Measurements from ENCODE around the gene LIPN. TPM values are rescaled to one million over a fixed set of nuclear protein-coding genes. Genes with fewer than 3 reads are reported as not detected.

Gene LIPN
- total RNA-seq, 1 experiment from 2014 or later, result not detected

DNA sequence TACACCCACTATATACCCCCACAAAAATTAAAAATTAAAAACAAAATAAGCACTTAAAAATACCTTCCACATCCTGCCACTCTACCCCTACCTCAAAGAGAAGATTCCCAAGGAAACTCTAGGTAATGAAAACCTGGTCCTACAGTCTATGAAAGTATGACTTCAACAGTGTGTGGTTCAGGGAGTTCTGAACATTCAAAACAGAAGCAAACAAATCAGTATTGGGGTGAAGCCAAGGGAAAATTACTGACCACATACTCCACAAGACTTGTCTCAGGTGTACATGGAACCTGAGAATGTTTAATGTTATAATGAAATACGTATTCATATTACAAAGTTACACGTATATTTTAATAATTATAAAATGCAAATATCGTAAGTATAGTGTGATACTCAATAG is 22.4 kb downstream of the LIPN start:
- Histone ChIP-seq H3K4me3 (ENCODE audit: low read depth, low read length, poor library complexity, severe bottlenecking) (no peak overlapping the region), H3K4me1 (ENCODE audit: insufficient read depth, low read length, poor library complexity, severe bottlenecking) (no peaks in the 10 kb centered on the region), H3K27ac (ENCODE audit: low read depth, low read length, poor library complexity, severe bottlenecking) (no peak overlapping the region), H3K36me3 (ENCODE audit: insufficient read depth, low read length, poor library complexity, severe bottlenecking) (no peaks in the 10 kb centered on the region), H3K9me3 (ENCODE audit: low read depth, low read length, poor library complexity, severe bottlenecking) (no peaks in the 10 kb centered on the region), H3K27me3 (replicated peaks; ENCODE audit: insufficient read depth, low read depth, low read length, poor library complexity) (no peaks in the 10 kb centered on the region)
- no TSS peak for BruUV-seq (replicated peaks)
- intact Hi-C loops (cut with micrococcal nuclease; ENCODE audit: unreplicated experiment), result no loop called here
- CTCF ChIA-PET, result no interaction called here
- no peak for DNase-seq (ENCODE audit: low spot score)
- TF ChIP-seq CTCF (conservative IDR thresholded peaks at IDR 0.05; ENCODE audit: low read depth, low read length) (no peak), EZH2 (IDR thresholded peaks at IDR 0.05; ENCODE audit: borderline replicate concordance, low read depth, low read length, poor library complexity, severe bottlenecking) (no peak)
- POLR2A ChIA-PET (ENCODE audit: low non-redundant PET), result no interaction called here

DNA sequence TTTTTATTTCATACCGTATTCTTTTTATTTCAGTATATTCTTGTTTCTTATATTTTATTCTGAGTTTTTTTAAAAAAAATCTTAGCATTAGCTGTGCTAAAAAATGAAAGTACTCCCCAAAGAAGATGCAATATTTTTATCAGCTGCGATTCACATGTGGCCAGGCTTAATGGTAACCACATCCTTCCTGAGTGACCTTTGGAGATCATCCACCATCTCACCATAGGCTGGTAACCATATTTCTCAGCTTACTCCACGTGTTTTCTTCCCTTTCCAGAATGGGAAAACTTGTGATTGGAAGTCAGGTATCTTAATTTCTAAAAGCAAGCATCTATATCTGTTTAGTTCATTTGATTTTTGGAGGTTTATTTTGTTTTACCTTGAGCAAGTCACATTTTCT is 23.9 kb downstream of the LIPN start:
- H3K27ac ChIP-seq (ENCODE audit: low read depth, low read length, poor library complexity, severe bottlenecking), result no peak overlapping the region
- no TSS peak for BruUV-seq (replicated peaks)
- TF ChIP-seq CTCF (conservative IDR thresholded peaks at IDR 0.05; ENCODE audit: low read depth, low read length) (no peak), EZH2 (IDR thresholded peaks at IDR 0.05; ENCODE audit: borderline replicate concordance, low read depth, low read length, poor library complexity, severe bottlenecking) (no peak)
- ChIA-PET CTCF (no interaction called here), POLR2A (ENCODE audit: low non-redundant PET) (no interaction called here)
- H3K4me3 ChIP-seq (ENCODE audit: low read depth, low read length, poor library complexity, severe bottlenecking), result no peak overlapping the region
- H3K9me3 ChIP-seq (ENCODE audit: low read depth, low read length, poor library complexity, severe bottlenecking), result no peaks in the 10 kb centered on the region
- no peaks in the 10 kb centered on the region for H3K27me3 ChIP-seq (replicated peaks; ENCODE audit: insufficient read depth, low read depth, low read length, poor library complexity)
- no peak for DNase-seq (ENCODE audit: low spot score)
- no peaks in the 10 kb centered on the region for H3K36me3 ChIP-seq (ENCODE audit: insufficient read depth, low read length, poor library complexity, severe bottlenecking)
- no peaks in the 10 kb centered on the region for H3K4me1 ChIP-seq (ENCODE audit: insufficient read depth, low read length, poor library complexity, severe bottlenecking)
- intact Hi-C loops (cut with micrococcal nuclease; ENCODE audit: unreplicated experiment), result no loop called here

DNA sequence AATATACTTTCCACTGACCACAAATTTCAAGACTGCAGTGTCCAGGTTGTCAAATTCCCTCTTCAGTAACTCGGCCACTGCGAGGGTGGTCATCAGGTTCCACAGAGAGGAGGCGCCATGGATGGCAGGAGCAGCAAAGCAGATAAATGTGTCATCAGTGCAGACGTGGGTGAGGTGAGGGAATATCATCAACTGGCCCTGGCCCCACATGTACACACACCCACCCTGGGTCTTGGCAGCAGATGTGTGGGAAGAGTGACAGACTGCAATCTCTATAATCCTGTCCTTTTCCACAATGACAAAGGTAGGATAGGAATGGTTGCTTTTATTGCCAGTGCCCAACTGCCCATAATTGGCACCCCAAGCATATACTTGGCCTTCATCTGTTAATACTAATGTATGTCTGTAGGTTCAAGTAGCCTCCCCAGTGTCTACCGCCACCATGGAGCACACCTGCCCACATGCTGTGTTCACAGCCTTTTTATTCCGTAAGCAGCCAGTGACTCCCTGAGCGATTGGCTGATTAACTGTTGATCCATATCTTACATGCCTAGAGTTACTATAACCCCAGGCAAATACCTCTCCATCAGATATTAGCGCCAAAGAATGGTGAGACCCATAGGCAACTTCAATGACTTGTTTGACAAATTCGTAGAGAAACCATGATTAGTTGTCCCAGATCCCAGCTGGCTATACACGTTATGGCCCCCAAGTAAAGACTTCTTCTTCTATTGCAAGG is 26.4 kb downstream of the LIPN start:
- no peaks in the 10 kb centered on the region for H3K36me3 ChIP-seq (ENCODE audit: insufficient read depth, low read length, poor library complexity, severe bottlenecking)
- intact Hi-C loops (cut with micrococcal nuclease; ENCODE audit: unreplicated experiment), result no loop called here
- CTCF ChIA-PET, result no interaction called here
- no peak for TF ChIP-seq CTCF (conservative IDR thresholded peaks at IDR 0.05; ENCODE audit: low read depth, low read length)
- no peak for TF ChIP-seq EZH2 (IDR thresholded peaks at IDR 0.05; ENCODE audit: borderline replicate concordance, low read depth, low read length, poor library complexity, severe bottlenecking)
- no peaks in the 10 kb centered on the region for H3K4me1 ChIP-seq (ENCODE audit: insufficient read depth, low read length, poor library complexity, severe bottlenecking)
- BruUV-seq (replicated peaks), result no TSS peak
- no peak for DNase-seq (ENCODE audit: low spot score)
- no peak overlapping the region for H3K4me3 ChIP-seq (ENCODE audit: low read depth, low read length, poor library complexity, severe bottlenecking)
- POLR2A ChIA-PET (ENCODE audit: low non-redundant PET), result no interaction called here
- no peak overlapping the region for H3K27ac ChIP-seq (ENCODE audit: low read depth, low read length, poor library complexity, severe bottlenecking)
- H3K9me3 ChIP-seq (ENCODE audit: low read depth, low read length, poor library complexity, severe bottlenecking), result no peaks in the 10 kb centered on the region
- no peaks in the 10 kb centered on the region for H3K27me3 ChIP-seq (replicated peaks; ENCODE audit: insufficient read depth, low read depth, low read length, poor library complexity)
